ENCODE results near the gene CDC6.
A peak's percentile ranks its signal among the peaks of the same experiment; 100 is the strongest.

The CDC6 gene

GRCh38 chr17:40312131-40312731 is 24.6 kb downstream of the CDC6 start:
- DNase-seq = no peak

- no peak for DNase-seq
Measured at GRCh38 chr17:40312893-40313667, 25.4 kb downstream of the CDC6 start.

GRCh38 chr17:40313668-40314583 is 26.2 kb downstream of the CDC6 start:
- peak; percentile 69 for DNase-seq

GRCh38 chr17:40314584-40314956 is 26.9 kb downstream of the CDC6 start:
- peak; percentile 84 for DNase-seq

- no peak for DNase-seq
Measured at GRCh38 chr17:40315206-40315605, 27.5 kb downstream of the CDC6 start.

GRCh38 chr17:40315678-40316570 is 28.2 kb downstream of the CDC6 start:
- DNase-seq = no peak

GRCh38 chr17:40316571-40317344 is 29.1 kb downstream of the CDC6 start:
- DNase-seq = peak; percentile 47

GRCh38 chr17:40317345-40317873 is 29.7 kb downstream of the CDC6 start:
- no peak for DNase-seq

- DNase-seq = peak; percentile 91
Measured at GRCh38 chr17:40317880-40318829, 30.5 kb downstream of the CDC6 start.

- no peak for DNase-seq
Measured at GRCh38 chr17:40318830-40319391, 31.2 kb downstream of the CDC6 start.

- DNase-seq = no peak
Measured at GRCh38 chr17:40319651-40320540, 32.2 kb downstream of the CDC6 start.

GRCh38 chr17:40320756-40321523 is 33.3 kb downstream of the CDC6 start:
- DNase-seq = no peak

GRCh38 chr17:40321524-40321929 is 33.8 kb downstream of the CDC6 start:
- no peak for DNase-seq

GRCh38 chr17:40321961-40322357 is 34.3 kb downstream of the CDC6 start:
- no peak for DNase-seq

GRCh38 chr17:40322358-40323315 is 35.0 kb downstream of the CDC6 start:
- no peak for DNase-seq

Data from NCI-H510A (cell line).